ENCODE measurements around the gene PODN. TPM values are rescaled to one million over a fixed set of nuclear protein-coding genes. Genes with fewer than 3 reads are reported as not detected.

PODN gene
- total and polyA plus RNA-seq, 2 of the 4 experiments (the other 2 are of a cell fraction) = 0.54 to 6.2 TPM

- Histone ChIP-seq H3K4ac (ENCODE audit: low read depth, low read length) (peak overlapping the region; percentile 44; the same call in 1 of the 2 replicates), H3K27me3 (ENCODE audit: control insufficient read depth, insufficient read depth, low read length) (no peaks in the 10 kb centered on the region), H2BK20ac (ENCODE audit: low read depth, low read length) (peak overlapping the region; percentile 67), H3K14ac (replicated peaks; ENCODE audit: low read depth, low read length) (no peak overlapping the region), H3K4me3 (ENCODE audit: insufficient read depth, low read depth, low read length) (no peak overlapping the region), H2AK5ac (ENCODE audit: low read depth, low read length) (peak overlapping the region; percentile 23; the same call in 1 of the 2 replicates), H4K8ac (ENCODE audit: low read depth in 2 of 2, low read length in 2 of 2) (no peak overlapping the region), H3K4me1 (ENCODE audit: control insufficient read depth, insufficient read depth, low read length) (peaks cover 10% of the 10 kb centered on the region), H3K9me3 (ENCODE audit: control insufficient read depth, insufficient read depth, low read length) (no peaks in the 10 kb centered on the region), H3K56ac (ENCODE audit: extremely low read depth, insufficient read depth, low read length) (no peak overlapping the region), H3K4me2 (ENCODE audit: low read depth, low read length) (no peak overlapping the region), H3K9ac (ENCODE audit: low read depth, low read length) (no peak overlapping the region), H2BK15ac (ENCODE audit: low read depth, low read length) (no peak overlapping the region), H3K9me1 (ENCODE audit: insufficient read depth, low read length) (peaks cover 26% of the 10 kb centered on the region), H4K20me1 (ENCODE audit: insufficient read depth, low read length) (no peaks in the 10 kb centered on the region), H2BK5ac (ENCODE audit: low read depth, low read length, poor library complexity, severe bottlenecking) (no peak overlapping the region), H2AK9ac (replicated peaks; ENCODE audit: low read depth, low read length, poor library complexity) (peak overlapping the region; percentile 37), H3K36me3 (ENCODE audit: control insufficient read depth, insufficient read depth, low read length) (no peaks in the 10 kb centered on the region), H2AFZ (replicated peaks; ENCODE audit: low read length, poor library complexity) (no peak overlapping the region), H4K91ac (ENCODE audit: insufficient read depth, low read depth, low read length) (peak overlapping the region; percentile 55), H4K5ac (ENCODE audit: low read depth, low read length) (no peak overlapping the region), H3K18ac (ENCODE audit: low read depth, low read length) (no peak overlapping the region), H3K23ac (ENCODE audit: low read depth, low read length) (no peak overlapping the region), H3K79me1 (ENCODE audit: low read depth in 1 of 2, low read length in 2 of 2) (no peaks in the 10 kb centered on the region), H3K27ac (ENCODE audit: insufficient read depth, low read length) (no peak overlapping the region), H2BK120ac (ENCODE audit: low read depth, low read length) (peak overlapping the region; percentile 71)
- in situ Hi-C loops (cut with MboI; ENCODE audit: low sequenced_read_pairs) (no loop called here), intact Hi-C loops (cut with micrococcal nuclease) (no loop called here), dilution Hi-C loops (cut with HindIII; ENCODE audit: low sequenced_read_pairs, unreplicated experiment) (no loop called here)
- no peak for ATAC-seq (ENCODE audit: low read depth)
- TF ChIP-seq ELK1 (IDR thresholded peaks at IDR 0.05; ENCODE audit: borderline replicate concordance, low read depth, low read length) = no peak
- no peak for TF ChIP-seq POLR2A (IDR thresholded peaks at IDR 0.05; ENCODE audit: low read depth, low read length)
- TF ChIP-seq RFX5 (IDR thresholded peaks at IDR 0.05; ENCODE audit: low read depth, low read length) = no peak
- no peak for TF ChIP-seq MAFK (IDR thresholded peaks at IDR 0.05; ENCODE audit: low read depth, low read length)
- WGBS, 2 experiments (ENCODE audit: extremely low coverage in 2 of 2, insufficient read length in 1 of 2) = 82% methylated on average over 8 of the region's 8 CpGs; no CpG with 5 or more reads in 1 of the 2 experiments
- ChIA-PET POLR2A (ENCODE audit: unreplicated experiment) (no interaction called here), CTCF (interaction anchor here (0.6 kb wide), 1 partner anchor 190 kb away, joined by 6 read pairs; no protein-coding TSS in a partner anchor)
- DNase-seq = no peak
- no TSS peak for BruUV-seq (replicated peaks)
Measured at GRCh38 chr1:53132176-53132575, 70.2 kb downstream of the PODN start.
